HG02970 (cell line): ENCODE results near the gene HOXC13.

ENCODE experiments used
- ATAC-seq: cut with Tn5 transposase; IDR thresholded peaks from one replicate; pipeline ENCODE4 v1.9.1; 2021; ENCODE audit warnings: mild to moderate bottlenecking, moderate library complexity, moderate number of reproducible peaks; ENCODE audit not compliant: unreplicated experiment, low FRiP score

The HOXC13 gene

GRCh38 chr12:53954694-53955035 lies 16.0 kb downstream of the HOXC13 start, which contains the start of gene HOXC12:
TSS of gene HOXC12 (plus strand) at chr12:53954903. CDS start at chr12:53954930, 27 bp downstream.
- no peak for ATAC-seq

GRCh38 chr12:53955036-53955775 lies 16.6 kb downstream of the HOXC13 start:
- no peak for ATAC-seq

GRCh38 chr12:53955776-53956250 lies 17.2 kb downstream of the HOXC13 start:
- ATAC-seq: no peak

- no peak for ATAC-seq
Measured at GRCh38 chr12:53956251-53956887, 17.7 kb downstream of the HOXC13 start.

GRCh38 chr12:53956914-53957536 lies 18.4 kb downstream of the HOXC13 start:
- ATAC-seq: no peak

- ATAC-seq: no peak
Measured at GRCh38 chr12:53958128-53958527, 19.5 kb downstream of the HOXC13 start.

- ATAC-seq: no peak
Measured at GRCh38 chr12:53959314-53959713, 20.7 kb downstream of the HOXC13 start.

- ATAC-seq: no peak
Measured at GRCh38 chr12:53960187-53961024, 21.8 kb downstream of the HOXC13 start.

- no peak for ATAC-seq
Measured at GRCh38 chr12:53961025-53961761, 22.6 kb downstream of the HOXC13 start.

- ATAC-seq: no peak
Measured at GRCh38 chr12:53963005-53963404, 24.4 kb downstream of the HOXC13 start.

- no peak for ATAC-seq
Measured at GRCh38 chr12:53963434-53964314, 25.0 kb downstream of the HOXC13 start.

GRCh38 chr12:53964315-53964713 lies 25.7 kb downstream of the HOXC13 start:
- no peak for ATAC-seq

- no peak for ATAC-seq
Measured at GRCh38 chr12:53965281-53966084, 26.9 kb downstream of the HOXC13 start.

GRCh38 chr12:53966085-53966384 lies 27.4 kb downstream of the HOXC13 start:
- ATAC-seq: no peak

- ATAC-seq: no peak
Measured at GRCh38 chr12:53966385-53967133, 27.9 kb downstream of the HOXC13 start.

- no peak for ATAC-seq
Measured at GRCh38 chr12:53967421-53967925, 28.8 kb downstream of the HOXC13 start.
